DND-41 (cell line): Measurements from ENCODE around the gene PUM1.

Source experiments
- ATAC-seq: fragments of 200-7000 bp; cut with Tn5 transposase; 3 replicates; pipeline ENCODE4 v1.9.1; 2021; ENCODE audit warnings: low read depth; ENCODE audit not compliant: insufficient read depth
- DNase-seq: peaks from one replicate; pipeline ENCODE4 v3.0.0-alpha.2; 2020
- H2AFZ ChIP-seq: 2 replicates; pipeline ENCODE4 v1.6.0; 2012; ENCODE audit warnings: low read depth, low read length
- H3K27ac ChIP-seq: 2 replicates; pipeline ENCODE4 v1.5.1; 2012; ENCODE audit warnings: low read length, inconsistent platforms
- H3K27me3 ChIP-seq: fragments of 200-600 bp; sonication (generic); 2 replicates; pipeline ENCODE4 v1.6.0; 2012; ENCODE audit warnings: low read length, mild to moderate bottlenecking, inconsistent platforms; ENCODE audit not compliant: insufficient read depth, poor library complexity
- H3K36me3 ChIP-seq: 2 replicates; pipeline ENCODE4 v1.5.1; 2012; ENCODE audit warnings: low read length, inconsistent platforms; ENCODE audit not compliant: insufficient read depth
- H3K4me1 ChIP-seq: 2 replicates; pipeline ENCODE4 v1.5.1; 2012; ENCODE audit warnings: mild to moderate bottlenecking, low read length; ENCODE audit not compliant: insufficient read depth
- H3K4me2 ChIP-seq: 2 replicates; pipeline ENCODE4 v1.6.0; 2012; ENCODE audit warnings: mild to moderate bottlenecking, moderate library complexity, low read length, inconsistent platforms; ENCODE audit not compliant: insufficient read depth
- H3K4me3 ChIP-seq, 2 experiments: fragments of 200-600 bp in 1 of 2; shearing (Covaris generic) in 1 of 2; 2 replicates each; pipeline ENCODE4 v1.5.1; 2012 to 2016; ENCODE audit warnings: inconsistent platforms in 2 of 2, low read length in 2 of 2, mild to moderate bottlenecking in 2 of 2, low read depth in 1 of 2, moderate library complexity in 1 of 2
- H3K79me2 ChIP-seq: 2 replicates; pipeline ENCODE4 v1.6.0; 2012; ENCODE audit warnings: low read length, inconsistent platforms; ENCODE audit not compliant: insufficient read depth
- H3K9ac ChIP-seq: 2 replicates; pipeline ENCODE4 v1.6.0; 2012; ENCODE audit warnings: low read depth, mild to moderate bottlenecking, inconsistent platforms, low read length, moderate library complexity
- H3K9me3 ChIP-seq: 2 replicates; pipeline ENCODE4 v1.5.1; 2012; ENCODE audit warnings: low read length, moderate library complexity, mild to moderate bottlenecking, inconsistent platforms; ENCODE audit not compliant: insufficient read depth, severe bottlenecking
- H4K20me1 ChIP-seq: 2 replicates; pipeline ENCODE4 v1.6.0; 2012; ENCODE audit warnings: low read length; ENCODE audit not compliant: insufficient read depth
- CTCF ChIP-seq: IDR thresholded peaks from 2 replicates; pipeline ENCODE4 v1.5.1; 2012; ENCODE audit warnings: borderline replicate concordance, low read length, moderate library complexity, mild to moderate bottlenecking; ENCODE audit not compliant: poor library complexity, severe bottlenecking; ENCODE audit errors: extremely low read depth
- EZH2 ChIP-seq: IDR thresholded peaks from 3 replicates; pipeline ENCODE4 v1.6.1; 2012; ENCODE audit warnings: borderline replicate concordance, low read depth, mild to moderate bottlenecking, moderate library complexity, low read length, inconsistent platforms; ENCODE audit not compliant: severe bottlenecking

The PUM1 gene

DNA sequence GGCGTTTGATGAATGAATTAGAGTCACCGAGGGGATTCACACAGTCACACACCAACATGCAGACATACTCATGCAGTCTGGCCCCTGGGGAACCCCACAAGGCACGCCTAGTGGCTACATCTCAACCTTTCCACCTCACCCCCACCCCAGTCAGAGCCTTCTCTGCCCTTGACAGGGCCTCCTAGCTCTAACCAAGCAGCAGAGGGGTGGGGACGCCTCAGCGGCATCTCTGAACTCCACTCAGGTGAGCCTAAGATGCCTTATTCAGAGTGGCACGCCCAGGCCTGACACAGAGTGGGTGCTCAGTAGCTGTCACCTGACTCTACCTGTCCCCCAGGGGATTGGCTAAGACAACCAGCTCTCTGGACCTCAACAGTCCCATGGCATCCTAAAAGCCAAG, 153.3 kb downstream of the PUM1 start:
- Histone ChIP-seq H3K4me3 (no peak overlapping the region), H3K27ac (no peak overlapping the region), H3K4me2 (no peak overlapping the region), H3K79me2 (no peaks in the 10 kb centered on the region), H3K9ac (no peak overlapping the region), H3K36me3 (no peaks in the 10 kb centered on the region), H2AFZ (no peak overlapping the region), H3K4me1 (no peaks in the 10 kb centered on the region), H4K20me1 (peaks cover 14% of the 10 kb centered on the region), H3K9me3 (no peaks in the 10 kb centered on the region), H3K27me3 (peaks cover 19% of the 10 kb centered on the region)
- TF ChIP-seq EZH2 (no peak), CTCF (no peak)
- ATAC-seq (no peak), DNase-seq (no peak)

GRCh38 chr1:30911059-30911954, 154.2 kb downstream of the PUM1 start:
- Histone ChIP-seq H3K9me3 (no peaks in the 10 kb centered on the region), H3K4me2 (no peak overlapping the region), H3K36me3 (no peaks in the 10 kb centered on the region), H3K79me2 (no peaks in the 10 kb centered on the region), H3K27ac (no peak overlapping the region), H3K4me1 (no peaks in the 10 kb centered on the region), H3K4me3 (no peak overlapping the region), H3K9ac (no peak overlapping the region), H3K27me3 (peaks cover 27% of the 10 kb centered on the region), H4K20me1 (peaks cover 20% of the 10 kb centered on the region), H2AFZ (no peak overlapping the region)
- ATAC-seq (peak; percentile 50; the same call in 2 of the 3 replicates), DNase-seq (peak; percentile 51)
- TF ChIP-seq EZH2 (no peak), CTCF (peak; percentile 60)

- H3K4me3 ChIP-seq: no peak overlapping the region
- no peaks in the 10 kb centered on the region for H3K79me2 ChIP-seq
- no peak for DNase-seq
- no peak overlapping the region for H3K9ac ChIP-seq
- no peaks in the 10 kb centered on the region for H3K4me1 ChIP-seq
- H4K20me1 ChIP-seq: peaks cover 24% of the 10 kb centered on the region
- TF ChIP-seq CTCF: no peak
- no peak for TF ChIP-seq EZH2
- peaks cover 35% of the 10 kb centered on the region for H3K27me3 ChIP-seq
- no peak for ATAC-seq
- no peaks in the 10 kb centered on the region for H3K9me3 ChIP-seq
- H3K27ac ChIP-seq: no peak overlapping the region
- no peak overlapping the region for H2AFZ ChIP-seq
- H3K4me2 ChIP-seq: no peak overlapping the region
- no peaks in the 10 kb centered on the region for H3K36me3 ChIP-seq
Observed at GRCh38 chr1:30909365-30910068, 156.0 kb downstream of the PUM1 start.
